HEK293T (cell line): ENCODE results near the gene PCNX2.

Experiments used
- CTCF ChIA-PET: fragments of 350-600 bp; formaldehyde crosslinking; extraction: SDS; loops from one replicate; lab custom pipeline; 2021; ENCODE audit warnings: antibody characterized with exemption, inconsistent platforms; lab: Yijun Ruan, JAX
- POLR2A ChIA-PET: fragments of 350-600 bp; formaldehyde crosslinking; extraction: SDS; loops from one replicate; lab custom pipeline; 2020; ENCODE audit warnings: antibody characterized with exemption, inconsistent platforms; lab: Yijun Ruan, JAX
- DNase-seq: peaks from one replicate; pipeline ENCODE4 v3.0.0; 2012; ENCODE audit warnings: mixed read lengths; ENCODE audit errors: extremely low spot score
- ARNT ChIP-seq: fragments of 450-650 bp; IDR thresholded peaks from 2 replicates; pipeline ENCODE4 v1.6.1; 2017; ENCODE audit warnings: mild to moderate bottlenecking
- BHLHE40 ChIP-seq: fragments of 450-650 bp; IDR thresholded peaks from 2 replicates; pipeline ENCODE4 v1.6.1; 2016; ENCODE audit warnings: mild to moderate bottlenecking, moderate library complexity, borderline replicate concordance
- CTBP1 ChIP-seq: fragments of 450-650 bp; IDR thresholded peaks from 2 replicates; pipeline ENCODE4 v1.6.1; 2016; ENCODE audit warnings: borderline replicate concordance
- ELF4 ChIP-seq: fragments of 450-650 bp; IDR thresholded peaks from 2 replicates; pipeline ENCODE4 v1.6.1; 2017; ENCODE audit warnings: antibody characterized with exemption
- FOXA1 ChIP-seq: fragments of 450-650 bp; IDR thresholded peaks from 2 replicates; pipeline ENCODE4 v1.6.1; 2016; ENCODE audit warnings: mild to moderate bottlenecking
- FOXK2 ChIP-seq: fragments of 450-650 bp; IDR thresholded peaks from 2 replicates; pipeline ENCODE4 v1.6.1; 2016; ENCODE audit warnings: mild to moderate bottlenecking
- FOXM1 ChIP-seq: fragments of 450-650 bp; IDR thresholded peaks from 2 replicates; pipeline ENCODE4 v1.6.1; 2017; ENCODE audit warnings: mild to moderate bottlenecking, borderline replicate concordance
- HDGF ChIP-seq: fragments of 450-650 bp; IDR thresholded peaks from 2 replicates; pipeline ENCODE4 v1.6.1; 2017; ENCODE audit warnings: antibody characterized with exemption, borderline replicate concordance
- L3MBTL2 ChIP-seq: fragments of 450-650 bp; conservative IDR thresholded peaks from 2 replicates; pipeline ENCODE4 v1.6.1; 2016; ENCODE audit warnings: mild to moderate bottlenecking
- LEF1 ChIP-seq: fragments of 450-650 bp; IDR thresholded peaks from 2 replicates; pipeline ENCODE4 v1.6.1; 2017; ENCODE audit warnings: mild to moderate bottlenecking, borderline replicate concordance
- NFRKB ChIP-seq: fragments of 450-650 bp; IDR thresholded peaks from 2 replicates; pipeline ENCODE4 v1.6.1; 2016; ENCODE audit warnings: mild to moderate bottlenecking, moderate library complexity
- SP1 ChIP-seq: fragments of 450-650 bp; IDR thresholded peaks from 2 replicates; pipeline ENCODE4 v1.6.1; 2017
- SUZ12 ChIP-seq: fragments of 450-650 bp; IDR thresholded peaks from 2 replicates; pipeline ENCODE4 v1.6.1; 2016; ENCODE audit warnings: mild to moderate bottlenecking
- TARDBP ChIP-seq: fragments of 450-650 bp; IDR thresholded peaks from 2 replicates; pipeline ENCODE4 v1.6.1; 2016
- ZNF384 ChIP-seq: fragments of 450-650 bp; IDR thresholded peaks from 2 replicates; pipeline ENCODE4 v1.6.1; 2016
- TF ChIP-seq, protein P1 (sequence below): fragments of 450-650 bp; IDR thresholded peaks from 2 replicates; pipeline ENCODE4 v1.6.1; 2016

Gene PCNX2

DNA sequence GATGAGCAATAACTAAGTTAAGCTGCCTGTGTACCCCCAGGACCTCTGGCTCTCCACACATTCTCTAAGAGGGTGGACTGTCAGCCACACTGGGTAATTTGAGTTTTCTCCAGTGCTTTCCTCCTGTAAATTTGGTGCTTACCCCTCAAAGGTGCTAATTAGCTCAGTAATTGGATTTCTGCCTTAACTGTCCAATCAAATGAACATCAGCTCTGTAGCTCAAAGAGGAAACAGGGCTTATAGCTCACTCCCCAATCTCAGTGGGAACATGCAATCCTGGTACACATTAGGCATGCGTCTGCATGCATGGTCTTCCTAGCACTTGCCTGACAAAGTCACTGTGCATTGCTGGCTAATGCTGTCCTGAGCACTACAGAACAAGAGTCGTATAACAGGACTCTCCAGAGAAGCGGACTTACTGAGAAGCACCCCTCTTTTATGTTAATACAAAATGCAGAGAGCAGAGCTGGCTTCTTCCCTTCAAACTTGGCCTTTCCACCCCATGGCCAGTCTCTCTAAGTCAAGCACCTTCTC, 235.0 kb downstream of the PCNX2 start:
- no peak for DNase-seq
- CTCF ChIA-PET = interaction anchor here (1.3 kb wide), 1 partner anchor 9 kb away, joined by 4 read pairs; no protein-coding TSS in a partner anchor
- TF ChIP-seq ZNF384 (no peak), CTBP1 (no peak), FOXA1 (no peak), TARDBP (no peak), ELF4 (no peak), NFRKB (no peak), FOXM1 (no peak)
- POLR2A ChIA-PET = no interaction called here

DNA sequence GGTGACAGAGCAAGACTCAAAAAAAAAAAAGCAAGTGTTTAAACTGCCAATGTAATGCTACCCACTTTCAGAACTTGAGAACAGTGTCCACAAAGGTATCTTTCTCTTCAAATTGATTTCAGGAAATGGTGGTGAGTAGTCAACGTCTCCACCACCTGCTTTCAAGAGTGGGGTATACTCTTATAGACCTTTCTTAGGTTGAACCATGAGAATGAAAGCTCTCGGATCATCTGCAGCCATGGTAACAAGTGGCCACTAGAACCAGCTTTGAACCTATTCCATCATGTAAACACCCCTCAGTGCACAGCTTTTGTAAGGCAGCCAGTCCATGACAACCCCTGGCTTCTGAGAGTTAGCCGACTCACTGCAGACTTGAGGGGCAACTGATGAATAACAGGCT, 237.7 kb downstream of the PCNX2 start:
- POLR2A ChIA-PET = no interaction called here
- no peak for TF ChIP-seq ARNT
- TF ChIP-seq CTBP1 = no peak
- TF ChIP-seq FOXM1 = no peak
- no peak for TF ChIP-seq NFRKB
- TF ChIP-seq, protein P1, sequence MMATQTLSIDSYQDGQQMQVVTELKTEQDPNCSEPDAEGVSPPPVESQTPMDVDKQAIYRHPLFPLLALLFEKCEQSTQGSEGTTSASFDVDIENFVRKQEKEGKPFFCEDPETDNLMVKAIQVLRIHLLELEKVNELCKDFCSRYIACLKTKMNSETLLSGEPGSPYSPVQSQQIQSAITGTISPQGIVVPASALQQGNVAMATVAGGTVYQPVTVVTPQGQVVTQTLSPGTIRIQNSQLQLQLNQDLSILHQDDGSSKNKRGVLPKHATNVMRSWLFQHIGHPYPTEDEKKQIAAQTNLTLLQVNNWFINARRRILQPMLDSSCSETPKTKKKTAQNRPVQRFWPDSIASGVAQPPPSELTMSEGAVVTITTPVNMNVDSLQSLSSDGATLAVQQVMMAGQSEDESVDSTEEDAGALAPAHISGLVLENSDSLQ = no peak
- no peak for TF ChIP-seq BHLHE40
- no peak for TF ChIP-seq FOXK2
- no peak for TF ChIP-seq LEF1
- TF ChIP-seq SP1 = no peak
- CTCF ChIA-PET = interaction anchor here (0.6 kb wide), 1 partner anchor 35 kb away, joined by 6 read pairs; no protein-coding TSS in a partner anchor
- DNase-seq = no peak

DNA sequence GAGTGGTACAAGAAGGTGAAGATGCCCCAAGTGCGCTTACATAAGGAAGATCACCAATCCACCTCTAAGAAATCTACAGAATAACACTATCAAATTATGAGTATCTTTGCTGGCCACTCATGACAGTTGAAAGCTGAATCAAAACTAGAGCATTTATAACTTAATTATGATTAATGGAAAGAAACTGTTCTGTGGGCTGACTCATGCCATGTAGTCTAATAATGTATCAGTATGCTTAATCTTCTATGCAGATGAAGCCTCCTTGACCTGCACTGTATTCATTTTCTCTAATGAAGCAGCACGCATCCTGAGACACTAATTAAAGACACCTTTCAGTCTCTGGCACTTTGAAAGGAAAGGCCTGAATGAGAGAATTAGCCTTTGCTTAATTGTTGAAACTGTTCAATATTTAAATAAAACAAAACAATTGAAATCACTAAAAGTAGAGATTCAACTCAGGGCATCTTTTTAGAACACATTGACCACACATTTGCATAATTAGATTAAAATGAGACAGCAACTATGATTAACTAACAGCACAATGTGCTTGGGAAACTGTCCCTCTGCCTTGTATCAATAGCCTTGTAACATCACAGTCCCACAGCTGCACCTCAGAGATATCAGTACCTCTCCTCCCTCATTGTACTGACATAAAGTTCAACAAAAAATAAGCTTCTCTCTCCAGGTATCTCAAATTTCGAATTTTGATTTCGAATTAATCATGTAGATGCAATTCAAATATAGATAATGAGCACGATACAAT, 239.5 kb downstream of the PCNX2 start:
- TF ChIP-seq HDGF (no peak), CTBP1 (no peak), SP1 (no peak), BHLHE40 (no peak), FOXM1 (no peak), SUZ12 (no peak), FOXA1 (no peak), ELF4 (no peak), L3MBTL2 (no peak), ARNT (no peak), FOXK2 (no peak), LEF1 (no peak), TARDBP (no peak), NFRKB (no peak)
- TF ChIP-seq, protein P1 = no peak
- no peak for DNase-seq
- ChIA-PET CTCF (no interaction called here), POLR2A (no interaction called here)

DNA sequence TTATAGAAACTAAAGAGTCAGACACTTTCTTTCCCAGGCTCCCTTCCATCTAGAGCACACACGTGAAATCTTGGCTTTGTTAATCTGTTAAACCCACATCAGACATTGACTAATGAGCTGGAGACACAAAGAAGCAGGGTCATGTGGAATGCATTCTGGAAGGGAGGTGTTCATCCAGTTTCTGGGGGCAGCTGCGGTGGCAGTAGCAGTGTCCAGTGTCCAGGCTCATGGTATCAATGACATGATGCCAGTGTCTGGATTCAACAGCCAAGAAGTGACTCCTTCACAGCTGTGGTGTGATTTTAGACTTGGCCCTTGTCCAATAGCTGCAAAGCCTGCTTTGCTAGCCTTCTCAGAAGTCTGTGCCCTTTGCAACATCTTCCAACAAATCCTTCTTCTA, 249.9 kb downstream of the PCNX2 start:
- POLR2A ChIA-PET = no interaction called here
- no peak for DNase-seq
- no peak for TF ChIP-seq TARDBP
- TF ChIP-seq ARNT = no peak
- TF ChIP-seq CTBP1 = no peak
- TF ChIP-seq, protein P1 = no peak
- TF ChIP-seq NFRKB = no peak
- no peak for TF ChIP-seq SP1
- no peak for TF ChIP-seq FOXM1
- TF ChIP-seq SUZ12 = no peak
- TF ChIP-seq L3MBTL2 = no peak
- TF ChIP-seq FOXK2 = no peak
- TF ChIP-seq ZNF384 = no peak
- no peak for TF ChIP-seq FOXA1
- no peak for TF ChIP-seq LEF1
- TF ChIP-seq ELF4 = no peak
- no peak for TF ChIP-seq BHLHE40
- no peak for TF ChIP-seq HDGF
- CTCF ChIA-PET = interaction anchor here (0.7 kb wide), 1 partner anchor 317 kb away, joined by 3 read pairs; no protein-coding TSS in a partner anchor

DNA sequence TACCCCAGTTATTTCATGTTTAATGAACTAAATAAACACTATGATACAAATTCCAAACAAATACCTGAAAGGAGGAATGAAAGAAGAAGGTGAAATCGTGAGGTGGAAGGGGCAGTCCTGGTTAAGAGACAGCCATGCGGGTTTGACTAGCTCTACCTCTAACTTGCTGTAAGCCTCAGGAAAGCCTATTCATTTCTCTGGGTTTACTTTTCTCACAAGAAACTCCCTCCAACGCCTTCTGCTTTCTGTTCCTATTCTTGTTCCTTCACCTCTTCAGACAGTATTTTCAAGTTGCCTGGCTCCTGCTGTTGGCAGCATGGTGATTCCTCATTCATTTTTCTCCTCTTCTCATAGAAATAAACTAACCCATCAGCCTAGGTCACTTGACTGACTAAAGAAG, 252.7 kb downstream of the PCNX2 start:
- POLR2A ChIA-PET = no interaction called here
- TF ChIP-seq FOXA1 (no peak), SUZ12 (no peak), ARNT (no peak), TARDBP (no peak), ELF4 (no peak), CTBP1 (no peak)
- TF ChIP-seq, protein P1 = no peak
- CTCF ChIA-PET = no interaction called here
- DNase-seq = no peak

DNA sequence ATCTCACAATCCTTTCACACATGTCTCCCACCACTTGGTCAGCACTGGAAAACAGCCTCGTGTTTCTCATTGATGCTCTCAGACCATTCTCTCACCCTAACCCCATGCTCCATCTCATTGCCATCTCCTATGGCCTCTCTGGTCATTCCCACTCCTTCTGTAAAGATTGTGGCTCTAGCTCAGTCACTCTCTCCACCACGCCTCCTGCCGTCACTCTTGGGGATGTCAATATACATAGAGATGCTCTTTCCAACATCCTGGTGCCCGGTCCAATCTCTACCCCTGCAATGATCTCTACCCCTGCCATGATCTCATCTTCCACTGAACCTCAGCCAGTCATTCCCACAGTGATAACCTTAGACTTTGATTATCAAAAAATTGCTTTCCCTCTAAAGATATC, 255.0 kb downstream of the PCNX2 start:
- POLR2A ChIA-PET = no interaction called here

More for the DNA sequence above, 255.0 kb downstream of the PCNX2 start:
- CTCF ChIA-PET = no interaction called here
- DNase-seq = no peak
- no peak for TF ChIP-seq CTBP1
- TF ChIP-seq FOXK2 = no peak
- no peak for TF ChIP-seq L3MBTL2
- no peak for TF ChIP-seq SUZ12
- TF ChIP-seq ARNT = no peak
- no peak for TF ChIP-seq FOXA1
- TF ChIP-seq NFRKB = no peak
- TF ChIP-seq TARDBP = no peak
- no peak for TF ChIP-seq HDGF
- no peak for TF ChIP-seq BHLHE40
